WTC11 (cell line): Measurements from ENCODE around the gene IGSF9. TPM values are rescaled to one million over a fixed set of nuclear protein-coding genes. Genes with fewer than 3 reads are reported as not detected.

Experiments
- ATAC-seq: fragments of 200-7000 bp; cut with Tn5 transposase; 2 replicates; pipeline ENCODE4 v1.10.0; 2021; ENCODE audit warnings: mild to moderate bottlenecking, moderate library complexity
- CTCF ChIA-PET: fragments of 300-600 bp; sonication (Branson Sonifier 250); formaldehyde crosslinking; loops from one replicate; lab custom pipeline; 2021; ENCODE audit warnings: antibody characterized with exemption; lab: Charles Lee
- POLR2A ChIA-PET: fragments of 350-600 bp; sonication (Branson Sonifier 250); formaldehyde crosslinking; loops from one replicate; lab custom pipeline; 2021; ENCODE audit warnings: antibody characterized with exemption; lab: Charles Lee
- DNase-seq: peaks from one replicate; pipeline ENCODE4 v3.0.0; 2021; ENCODE audit warnings: low spot score
- H3K27ac Mint-ChIP-seq: 2 replicates; pipeline ENCODE4 v1.8.0; 2021; ENCODE audit warnings: mixed read lengths
- H3K27me3 Mint-ChIP-seq: 2 replicates; pipeline ENCODE4 v1.8.0; 2021; ENCODE audit warnings: low read depth, mild to moderate bottlenecking, moderate library complexity, mixed read lengths
- H3K36me3 Mint-ChIP-seq: 2 replicates; pipeline ENCODE4 v1.8.0; 2021; ENCODE audit warnings: mixed read lengths
- H3K4me1 Mint-ChIP-seq: 2 replicates; pipeline ENCODE4 v1.8.0; 2022; ENCODE audit warnings: mixed read lengths
- H3K4me3 Mint-ChIP-seq: 2 replicates; pipeline ENCODE4 v1.8.0; 2021; ENCODE audit warnings: mild to moderate bottlenecking, moderate library complexity, mixed read lengths
- H3K9me3 Mint-ChIP-seq: 2 replicates; pipeline ENCODE4 v1.8.0; 2021; ENCODE audit warnings: mixed read lengths
- ATF2 ChIP-seq: sonication (generic); formaldehyde crosslinking; IDR thresholded peaks from 2 replicates; pipeline ENCODE4 v1.8.1; 2022; ENCODE audit warnings: low read depth, missing genetic modification reagents, borderline replicate concordance
- CTCF ChIP-seq: fragments of 200-600 bp; IDR thresholded peaks from 2 replicates; pipeline ENCODE4 v1.8.0; 2022; ENCODE audit warnings: antibody characterized with exemption
- IRF1 ChIP-seq: sonication (generic); formaldehyde crosslinking; IDR thresholded peaks from 2 replicates; pipeline ENCODE4 v1.8.0; 2023; ENCODE audit warnings: missing genetic modification reagents
- MAX ChIP-seq: sonication (generic); formaldehyde crosslinking; IDR thresholded peaks from 2 replicates; pipeline ENCODE4 v1.8.0; 2022; ENCODE audit warnings: mild to moderate bottlenecking, missing genetic modification reagents
- MYBL2 ChIP-seq: sonication (generic); formaldehyde crosslinking; IDR thresholded peaks from 2 replicates; pipeline ENCODE4 v1.8.1; 2023; ENCODE audit warnings: mild to moderate bottlenecking, moderate library complexity, missing genetic modification reagents
- PRDM15 ChIP-seq: sonication (generic); formaldehyde crosslinking; IDR thresholded peaks from 2 replicates; pipeline ENCODE4 v1.8.0; 2022; ENCODE audit warnings: missing genetic modification reagents
- ZBTB43 ChIP-seq: sonication (generic); formaldehyde crosslinking; IDR thresholded peaks from 2 replicates; pipeline ENCODE4 v1.8.1; 2023; ENCODE audit warnings: mild to moderate bottlenecking, missing genetic modification reagents
- ZNF232 ChIP-seq: sonication (generic); formaldehyde crosslinking; IDR thresholded peaks from 2 replicates; pipeline ENCODE4 v1.8.0; 2022; ENCODE audit warnings: mild to moderate bottlenecking, missing genetic modification reagents
- ZNF263 ChIP-seq: sonication (generic); formaldehyde crosslinking; IDR thresholded peaks from 2 replicates; pipeline ENCODE4 v1.8.1; 2022; ENCODE audit warnings: low read depth, mild to moderate bottlenecking, moderate library complexity, missing genetic modification reagents
- ZSCAN18 ChIP-seq: fragments of 250-450 bp; sonication (Bioruptor Pico); IDR thresholded peaks from 2 replicates; pipeline ENCODE4 v2.1.2; 2022; ENCODE audit warnings: mild to moderate bottlenecking, moderate library complexity
- total RNA-seq: library from RNA; stranded (reverse); gene quantifications from 3 replicates; pipeline ENCODE4 v1.2.3, GENCODE V29; 2021

IGSF9 gene
- total RNA-seq, 1 experiment from 2014 or later = 16.4 TPM

- Mint-ChIP-seq H3K36me3 (no peaks in the 10 kb centered on the region), H3K27ac (peak overlapping the region; percentile 85), H3K9me3 (no peaks in the 10 kb centered on the region), H3K27me3 (no peaks in the 10 kb centered on the region), H3K4me3 (peak overlapping the region; percentile 5; the same call in 1 of the 2 replicates), H3K4me1 (peaks cover 69% of the 10 kb centered on the region)
- ATAC-seq = peak; percentile 46
- no peak for DNase-seq
- POLR2A ChIA-PET = interaction anchor here (1.0 to 1.4 kb wide), 2 partner anchors 12 to 16 kb away, joined by 3 to 4 read pairs; partner anchors contain the start of gene TAGLN2
- CTCF ChIA-PET = interaction anchor here (0.9 to 1.4 kb wide), 4 partner anchors 21 to 115 kb away, joined by 3 to 9 read pairs (median 5); no protein-coding TSS in a partner anchor
- peak; percentile 93 for TF ChIP-seq ZBTB43
- no peak for TF ChIP-seq IRF1 (CRISPR knock-in tag)
- no peak for TF ChIP-seq ZSCAN18 (CRISPR knock-in tag)
Measured at GRCh38 chr1:159913451-159914192, 31.8 kb downstream of the IGSF9 start.

- H3K9me3 Mint-ChIP-seq = no peaks in the 10 kb centered on the region
- H3K4me3 Mint-ChIP-seq = no peak overlapping the region
- peak overlapping the region; percentile 32; the same call in 1 of the 2 replicates for H3K27ac Mint-ChIP-seq
- TF ChIP-seq ZNF232 (CRISPR knock-in tag) (no peak), PRDM15 (CRISPR knock-in tag) (no peak), MAX (CRISPR knock-in tag) (no peak), ATF2 (CRISPR knock-in tag) (no peak), MYBL2 (CRISPR knock-in tag) (no peak), ZNF263 (CRISPR knock-in tag) (no peak), CTCF (no peak)
- TF ChIP-seq, all 79 proteins: peak for 0
- Mint-ChIP-seq H3K4me1 (peaks cover 66% of the 10 kb centered on the region), H3K36me3 (no peaks in the 10 kb centered on the region), H3K27me3 (no peaks in the 10 kb centered on the region)
- no peak for DNase-seq
- CTCF ChIA-PET = interaction anchor here (1.1 to 1.5 kb wide), 2 partner anchors 20 to 167 kb away, joined by 3 to 4 read pairs; no protein-coding TSS in a partner anchor
- POLR2A ChIA-PET = no interaction called here
- ATAC-seq = no peak
Measured at GRCh38 chr1:159911326-159912070, 33.9 kb downstream of the IGSF9 start.
